Renal cortex interstitium (tissue), 11 donors: ENCODE data around the gene ANKH. TPM values are rescaled to one million over a fixed set of nuclear protein-coding genes. Genes with fewer than 3 reads are reported as not detected.

ENCODE experiments used
- DNase-seq, 11 donors: peaks; one replicate each; pipeline ENCODE4 v3.0.0-alpha.2; 2013; ENCODE audit warnings: low read depth in 9 of 11, low spot score in 4 of 11; ENCODE audit errors: extremely low read depth in 1 of 11
- polyA plus RNA-seq, 3 donors: library from polyadenylated mRNA; unstranded; fragments of 120-200 nt; gene quantifications; one replicate each; pipeline ENCODE4 v1.2.1, GENCODE V29; 2013; ENCODE audit not compliant: insufficient read length in 3 of 3

Gene ANKH
- polyA plus RNA-seq, 3 donors = 9.6 to 16.1 (median 11.2) TPM

- no peak for DNase-seq
These were observed 118.3 kb downstream of the ANKH start for GRCh38 chr5:14753292-14753691.

- no peak for DNase-seq
These were observed 119.0 kb downstream of the ANKH start for GRCh38 chr5:14752497-14753071.

- no peak for DNase-seq
These were observed 120.9 kb downstream of the ANKH start for GRCh38 chr5:14750712-14751111.

GRCh38 chr5:14749579-14750101, 121.9 kb downstream of the ANKH start:
- no peak for DNase-seq

GRCh38 chr5:14748180-14748900, 123.2 kb downstream of the ANKH start:
- DNase-seq = no peak

GRCh38 chr5:14745753-14746152, 125.8 kb downstream of the ANKH start:
- no peak for DNase-seq

- no peak for DNase-seq
These were observed 126.4 kb downstream of the ANKH start for GRCh38 chr5:14745188-14745563.

- no peak for DNase-seq
These were observed 127.0 kb downstream of the ANKH start for GRCh38 chr5:14744296-14745187.

GRCh38 chr5:14743601-14744295, 127.8 kb downstream of the ANKH start:
- DNase-seq = no peak

- DNase-seq = no peak
These were observed 129.1 kb downstream of the ANKH start for GRCh38 chr5:14742498-14742897.

GRCh38 chr5:14741801-14742440, 129.7 kb downstream of the ANKH start:
- peak in 4 of 11 donors; percentile 29 to 51 (median 39) for DNase-seq

GRCh38 chr5:14741131-14741530, 130.4 kb downstream of the ANKH start:
- DNase-seq = no peak

GRCh38 chr5:14739981-14740380, 131.6 kb downstream of the ANKH start:
- no peak for DNase-seq

- DNase-seq = no peak
These were observed 132.0 kb downstream of the ANKH start for GRCh38 chr5:14739538-14739937.

- no peak for DNase-seq
These were observed 133.5 kb downstream of the ANKH start for GRCh38 chr5:14738050-14738449.

GRCh38 chr5:14737291-14737690, 134.3 kb downstream of the ANKH start:
- DNase-seq = no peak

- DNase-seq = no peak
These were observed 135.6 kb downstream of the ANKH start for GRCh38 chr5:14735944-14736343.

- no peak for DNase-seq
These were observed 137.2 kb downstream of the ANKH start for GRCh38 chr5:14734396-14734795.

- no peak for DNase-seq
These were observed 137.9 kb downstream of the ANKH start for GRCh38 chr5:14733661-14734060.
